SK-N-MC (cell line): ENCODE results near the gene SIRPB1.

Experiments
- EZH2 ChIP-seq: fragments of 200-600 bp; sonication (generic); IDR thresholded peaks from one replicate; pipeline ENCODE4 v1.6.1; 2017; ENCODE audit warnings: antibody characterized with exemption
- FOXP2 ChIP-seq: optimal IDR thresholded peaks from 2 replicates; pipeline ENCODE3; 2011; ENCODE audit warnings: mild to moderate bottlenecking, moderate library complexity; ENCODE audit not compliant: insufficient read depth; ENCODE audit errors: extremely low read length, control extremely low read depth
- POLR2AphosphoS5 ChIP-seq: IDR thresholded peaks from 2 replicates; pipeline ENCODE4 v1.6.1; 2012; ENCODE audit warnings: mild to moderate bottlenecking, low read depth, low read length, borderline replicate concordance

DNA sequence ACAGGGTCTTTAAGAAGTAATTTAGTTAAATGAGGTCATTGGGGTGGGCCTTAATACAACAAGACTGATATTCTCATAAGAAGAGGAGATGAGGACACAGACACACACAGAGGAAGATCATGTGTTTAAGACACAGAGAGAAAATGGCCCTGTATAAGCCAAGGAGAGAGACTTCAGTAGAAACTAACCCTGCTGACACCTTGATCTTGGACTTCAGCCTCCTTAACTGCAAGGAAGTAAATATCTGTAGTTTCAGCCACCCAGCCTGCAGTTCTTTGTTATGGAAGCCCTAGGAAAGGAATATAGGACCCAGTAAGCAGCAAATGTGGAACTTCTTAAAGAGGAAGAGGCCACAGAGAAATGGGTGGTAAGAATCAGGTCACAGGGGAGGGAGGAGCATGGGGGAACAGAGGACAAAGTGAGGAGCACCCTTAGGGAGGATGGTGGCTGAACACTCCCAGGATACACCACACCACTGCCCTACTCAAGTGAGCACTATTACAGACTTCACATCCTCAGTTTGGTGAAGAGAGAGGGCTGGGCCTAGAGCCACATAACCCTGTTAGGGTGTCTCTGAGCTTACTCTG lies 762 bp downstream of the SIRPB1 start:
- no peak for TF ChIP-seq POLR2AphosphoS5
- no peak for TF ChIP-seq EZH2
- TF ChIP-seq FOXP2 = no peak
